HUES64 (cell line): ENCODE data around the gene SPATA6.

Experiments
- H3K27ac ChIP-seq: 2 replicates; pipeline ENCODE4 v1.7.0; 2013; ENCODE audit warnings: low read depth, low read length, inconsistent platforms
- H3K27me3 ChIP-seq: 2 replicates; pipeline ENCODE4 v1.6.1; 2013; ENCODE audit warnings: mild to moderate bottlenecking, low read length; ENCODE audit not compliant: insufficient read depth
- H3K36me3 ChIP-seq: 2 replicates; pipeline ENCODE4 v1.6.1; 2013; ENCODE audit warnings: mild to moderate bottlenecking, low read length; ENCODE audit not compliant: insufficient read depth
- H3K4me1 ChIP-seq: 2 replicates; pipeline ENCODE4 v1.6.1; 2013; ENCODE audit warnings: mild to moderate bottlenecking, low read length, moderate library complexity; ENCODE audit not compliant: insufficient read depth
- H3K4me3 ChIP-seq: 2 replicates; pipeline ENCODE4 v1.5.1; 2013; ENCODE audit warnings: mild to moderate bottlenecking, low read length, moderate library complexity
- H3K9ac ChIP-seq: 2 replicates; pipeline ENCODE4 v1.6.1; 2013; ENCODE audit warnings: mild to moderate bottlenecking, low read depth, low read length
- H3K9me3 ChIP-seq: 2 replicates; pipeline ENCODE4 v1.6.1; 2013; ENCODE audit warnings: low read depth, low read length; ENCODE audit not compliant: insufficient read depth
- WGBS: fragments of 150-250, 120-280 bp; methylation state at CpG from one replicate; pipeline ENCODE4 v1.1.7; 2013; ENCODE audit warnings: missing lambda C conversion rate; 5-methylcytosine and 5-hydroxymethylcytosine counted together

The SPATA6 gene

DNA sequence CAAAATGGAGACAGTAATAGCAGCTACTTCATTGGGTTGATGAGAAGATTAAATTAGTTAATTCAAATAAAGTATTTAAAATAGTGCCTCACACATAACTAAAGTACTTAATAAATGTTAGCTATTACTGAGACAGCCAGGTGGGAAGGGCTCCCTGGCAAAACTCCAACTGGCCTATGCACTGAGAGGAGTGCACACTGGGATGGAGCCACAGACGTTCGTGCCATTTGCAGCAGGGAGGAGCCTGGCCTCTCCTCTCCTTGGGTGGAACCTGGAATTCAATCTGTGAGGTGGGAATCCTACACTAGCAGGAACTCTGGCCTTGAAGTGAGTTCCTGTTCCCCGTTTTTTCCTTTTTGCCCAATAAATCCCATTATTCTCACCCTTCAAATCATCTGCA is 221.4 kb downstream of the SPATA6 start:
- Histone ChIP-seq H3K9me3 (no peaks in the 10 kb centered on the region), H3K9ac (no peak overlapping the region), H3K4me1 (no peaks in the 10 kb centered on the region), H3K27ac (no peak overlapping the region), H3K36me3 (no peaks in the 10 kb centered on the region), H3K27me3 (no peaks in the 10 kb centered on the region), H3K4me3 (no peak overlapping the region)
- WGBS: 82% methylated on average over 3 of the region's 3 CpGs

DNA sequence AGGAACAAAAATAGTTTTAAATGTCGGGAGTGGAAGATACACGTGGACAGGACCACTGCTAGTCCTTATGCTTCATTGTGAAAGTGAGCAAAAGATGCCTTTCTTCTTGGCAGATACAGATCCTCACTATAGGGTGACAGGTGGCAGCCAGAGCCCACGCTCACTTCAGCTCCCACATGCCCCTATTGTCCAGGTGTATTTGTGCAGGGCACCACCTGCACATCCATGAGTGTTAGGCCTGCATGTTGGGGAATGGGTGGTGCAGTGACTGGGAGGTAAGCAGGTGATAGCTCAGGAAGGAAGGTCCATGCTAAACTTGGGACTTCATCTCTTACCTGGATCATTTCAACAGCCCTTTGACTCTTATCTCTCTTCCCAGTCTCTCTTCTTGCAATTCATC is 222.1 kb downstream of the SPATA6 start:
- no peak overlapping the region for H3K4me3 ChIP-seq
- H3K27ac ChIP-seq: no peak overlapping the region
- 92% methylated on average over 3 of the region's 3 CpGs for WGBS
- H3K9ac ChIP-seq: no peak overlapping the region
- H3K9me3 ChIP-seq: no peaks in the 10 kb centered on the region
- no peaks in the 10 kb centered on the region for H3K27me3 ChIP-seq
- no peaks in the 10 kb centered on the region for H3K36me3 ChIP-seq
- no peaks in the 10 kb centered on the region for H3K4me1 ChIP-seq

DNA sequence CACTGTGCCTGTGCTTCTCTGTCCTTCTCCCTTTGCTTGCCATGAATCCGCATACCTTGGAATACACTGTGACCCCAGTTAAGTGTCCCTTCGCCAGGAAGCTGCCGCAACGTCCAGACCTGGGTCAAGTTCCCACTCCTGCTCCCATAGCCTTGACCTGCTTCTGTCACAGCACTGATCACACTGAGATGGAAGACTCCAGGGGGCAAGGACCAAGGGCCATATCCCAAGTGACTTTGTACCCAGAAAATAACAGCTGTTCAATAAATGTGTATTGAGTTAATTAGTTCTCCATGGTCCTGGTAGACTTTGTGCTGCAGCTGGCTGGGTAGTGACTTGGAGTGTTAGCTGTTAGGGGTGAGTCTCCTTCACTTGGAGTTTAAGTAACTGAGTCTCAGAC is 223.6 kb downstream of the SPATA6 start:
- H3K4me1 ChIP-seq: no peaks in the 10 kb centered on the region
- H3K27me3 ChIP-seq: no peaks in the 10 kb centered on the region
- H3K4me3 ChIP-seq: no peak overlapping the region
- H3K27ac ChIP-seq: no peak overlapping the region
- WGBS: 95% methylated on average over 4 of the region's 4 CpGs
- H3K9ac ChIP-seq: no peak overlapping the region
- no peaks in the 10 kb centered on the region for H3K9me3 ChIP-seq
- no peaks in the 10 kb centered on the region for H3K36me3 ChIP-seq

DNA sequence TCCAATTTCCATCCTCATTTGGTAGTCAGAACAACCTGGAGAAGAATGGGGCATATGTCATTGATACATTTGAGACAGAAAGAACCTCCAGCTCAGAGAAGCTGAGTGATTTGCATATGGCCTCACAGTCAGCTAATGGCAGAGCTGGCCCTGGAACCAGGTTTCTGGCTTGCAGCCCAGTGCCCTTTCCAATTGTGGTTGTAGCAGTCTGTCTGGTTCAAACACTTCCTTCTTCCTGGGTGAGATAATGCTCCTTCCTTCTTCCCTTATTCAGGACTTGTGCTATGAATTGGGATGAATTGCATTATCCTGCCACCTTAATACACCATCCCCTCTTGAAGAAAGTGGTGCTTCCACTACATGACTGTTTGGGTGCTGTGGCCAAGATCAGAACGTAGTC is 225.3 kb downstream of the SPATA6 start:
- Histone ChIP-seq H3K36me3 (no peaks in the 10 kb centered on the region), H3K27ac (no peak overlapping the region), H3K4me3 (no peak overlapping the region), H3K27me3 (no peaks in the 10 kb centered on the region), H3K9me3 (no peaks in the 10 kb centered on the region), H3K4me1 (no peaks in the 10 kb centered on the region), H3K9ac (no peak overlapping the region)
- WGBS: 92% methylated on average over 1 of the region's 1 CpG
